ENCODE measurements around the gene RBCK1. TPM values are rescaled to one million over a fixed set of nuclear protein-coding genes. Genes with fewer than 3 reads are reported as not detected.

Gene RBCK1
- polyA plus RNA-seq, 2 donors = 58.6 to 86.6 TPM

GRCh38 chr20:461254-462198 lies 53.4 kb downstream of the RBCK1 start:
- Histone ChIP-seq H3K4me1 (ENCODE audit: control insufficient read depth in 2 of 2, insufficient read depth in 2 of 2, low read length in 1 of 2) (peaks cover 0 to 4% of the 10 kb centered on the region in 2 donors), H3K27me3 (ENCODE audit: control insufficient read depth in 1 of 2, insufficient read depth in 2 of 2, low read length in 2 of 2) (no peaks in the 10 kb centered on the region), H3K36me3 (ENCODE audit: control insufficient read depth in 2 of 2, insufficient read depth in 2 of 2, low read length in 1 of 2) (peaks cover 0 to 4% of the 10 kb centered on the region in 2 donors), H3K27ac (ENCODE audit: low read depth in 2 of 2, low read length in 1 of 2) (peak overlapping the region; percentile 90 to 93), H3K9me3 (ENCODE audit: control insufficient read depth in 2 of 2, insufficient read depth in 1 of 2, low read depth in 1 of 2, low read length in 1 of 2) (no peaks in the 10 kb centered on the region), H3K4me3 (ENCODE audit: low read depth in 1 of 2, low read length in 2 of 2) (peak overlapping the region; percentile 70 to 92)
- 8 to 10% methylated on average over 46 to 60 of the region's 60 CpGs for WGBS, 2 donors

- peaks cover 0 to 2% of the 10 kb centered on the region in 2 donors for H3K36me3 ChIP-seq (ENCODE audit: control insufficient read depth in 2 of 2, insufficient read depth in 2 of 2, low read length in 1 of 2)
- peak within 1 kb of the TSS; percentile 70 to 92 for H3K4me3 ChIP-seq (ENCODE audit: low read depth in 1 of 2, low read length in 2 of 2)
- WGBS, 2 donors = 0 to 1% methylated on average over 75 to 80 of the region's 80 CpGs
- H3K4me1 ChIP-seq (ENCODE audit: control insufficient read depth in 2 of 2, insufficient read depth in 2 of 2, low read length in 1 of 2) = peaks cover 0 to 4% of the 10 kb centered on the region in 2 donors
- H3K9me3 ChIP-seq (ENCODE audit: control insufficient read depth in 2 of 2, insufficient read depth in 1 of 2, low read depth in 1 of 2, low read length in 1 of 2) = no peaks in the 10 kb centered on the region
- H3K27ac ChIP-seq (ENCODE audit: low read depth in 2 of 2, low read length in 1 of 2) = peak within 1 kb of the TSS; percentile 90 to 93
- no peaks in the 10 kb centered on the region for H3K27me3 ChIP-seq (ENCODE audit: control insufficient read depth in 1 of 2, insufficient read depth in 2 of 2, low read length in 2 of 2)
Observed at GRCh38 chr20:462199-462991, 54.3 kb downstream of the RBCK1 start, which contains the start of gene TBC1D20. Gene TBC1D20 (minus strand): TSS chr20:462533. CDS start chr20:462405, 128 bp downstream.

DNA sequence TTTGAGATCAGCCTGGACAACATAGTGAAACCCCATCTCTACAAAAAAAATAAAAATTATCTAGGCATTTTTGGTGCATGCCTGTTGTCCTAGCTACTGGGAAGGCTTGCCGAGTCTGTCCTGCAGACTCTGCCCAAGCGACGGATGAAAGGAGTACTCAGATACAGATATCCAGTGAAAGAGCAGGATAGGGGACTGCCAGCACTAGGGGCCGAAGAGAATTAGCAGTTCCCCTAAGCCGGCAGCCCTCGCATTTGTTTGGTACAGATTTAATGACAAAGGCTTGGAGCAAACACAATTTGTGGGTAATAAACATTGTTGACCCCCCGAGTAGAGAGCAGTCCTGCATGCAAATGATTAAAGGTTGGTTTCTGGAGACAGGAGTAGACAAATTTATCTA lies 59.7 kb downstream of the RBCK1 start:
- Histone ChIP-seq H3K36me3 (ENCODE audit: control insufficient read depth in 2 of 2, insufficient read depth in 2 of 2, low read length in 1 of 2) (no peaks in the 10 kb centered on the region), H3K9me3 (ENCODE audit: control insufficient read depth in 2 of 2, insufficient read depth in 1 of 2, low read depth in 1 of 2, low read length in 1 of 2) (no peaks in the 10 kb centered on the region), H3K4me3 (ENCODE audit: low read depth in 1 of 2, low read length in 2 of 2) (no peak overlapping the region), H3K27me3 (ENCODE audit: control insufficient read depth in 1 of 2, insufficient read depth in 2 of 2, low read length in 2 of 2) (no peaks in the 10 kb centered on the region), H3K4me1 (ENCODE audit: control insufficient read depth in 2 of 2, insufficient read depth in 2 of 2, low read length in 1 of 2) (peaks cover 0 to 2% of the 10 kb centered on the region in 2 donors), H3K27ac (ENCODE audit: low read depth in 2 of 2, low read length in 1 of 2) (no peak overlapping the region)
- 89% methylated on average over 7 of the region's 7 CpGs for whole genome bisulfite sequencing, 2 donors

DNA sequence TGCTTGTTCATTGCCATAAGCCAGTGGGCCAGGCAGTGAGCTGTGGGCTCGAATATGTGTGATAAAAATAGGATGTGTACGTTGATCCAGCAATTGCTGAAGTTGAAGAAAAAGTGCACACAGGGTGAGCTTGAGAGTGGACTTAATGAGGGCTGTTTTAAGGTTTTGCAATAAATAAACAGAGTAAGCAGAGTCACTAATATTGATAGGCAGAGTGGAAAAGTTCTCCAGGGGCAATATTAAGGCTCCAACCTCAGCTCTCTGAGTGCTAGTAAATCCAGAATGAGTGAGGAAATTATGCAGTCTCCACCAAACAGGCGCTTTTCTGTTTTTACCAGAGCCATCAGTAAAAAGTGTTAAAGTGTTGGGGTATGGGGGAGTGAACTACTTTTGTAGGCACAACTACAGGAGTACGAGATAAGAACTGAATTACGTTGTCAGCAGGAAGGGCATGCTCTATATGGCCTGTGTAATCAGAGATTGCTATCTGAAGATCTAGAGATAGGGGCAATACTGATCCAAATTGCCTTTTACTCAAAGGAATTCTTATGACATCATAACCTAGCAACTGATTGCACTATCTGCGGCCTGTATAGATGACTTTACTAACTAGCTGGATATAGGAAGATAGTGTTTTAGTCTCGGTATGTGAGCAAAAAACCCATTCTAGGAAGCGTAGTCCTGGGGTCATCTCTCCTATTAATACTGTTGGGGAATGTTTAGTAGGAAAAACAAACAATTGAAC lies 61.8 kb downstream of the RBCK1 start:
- H3K27me3 ChIP-seq (ENCODE audit: control insufficient read depth in 1 of 2, insufficient read depth in 2 of 2, low read length in 2 of 2) = no peaks in the 10 kb centered on the region
- no peaks in the 10 kb centered on the region for H3K9me3 ChIP-seq (ENCODE audit: control insufficient read depth in 2 of 2, insufficient read depth in 1 of 2, low read depth in 1 of 2, low read length in 1 of 2)
- WGBS, 2 donors = 85 to 89% methylated on average over 8 of the region's 8 CpGs
- no peaks in the 10 kb centered on the region for H3K4me1 ChIP-seq (ENCODE audit: control insufficient read depth in 2 of 2, insufficient read depth in 2 of 2, low read length in 1 of 2)
- no peak overlapping the region for H3K27ac ChIP-seq (ENCODE audit: low read depth in 2 of 2, low read length in 1 of 2)
- no peak overlapping the region for H3K4me3 ChIP-seq (ENCODE audit: low read depth in 1 of 2, low read length in 2 of 2)
- no peaks in the 10 kb centered on the region for H3K36me3 ChIP-seq (ENCODE audit: control insufficient read depth in 2 of 2, insufficient read depth in 2 of 2, low read length in 1 of 2)

DNA sequence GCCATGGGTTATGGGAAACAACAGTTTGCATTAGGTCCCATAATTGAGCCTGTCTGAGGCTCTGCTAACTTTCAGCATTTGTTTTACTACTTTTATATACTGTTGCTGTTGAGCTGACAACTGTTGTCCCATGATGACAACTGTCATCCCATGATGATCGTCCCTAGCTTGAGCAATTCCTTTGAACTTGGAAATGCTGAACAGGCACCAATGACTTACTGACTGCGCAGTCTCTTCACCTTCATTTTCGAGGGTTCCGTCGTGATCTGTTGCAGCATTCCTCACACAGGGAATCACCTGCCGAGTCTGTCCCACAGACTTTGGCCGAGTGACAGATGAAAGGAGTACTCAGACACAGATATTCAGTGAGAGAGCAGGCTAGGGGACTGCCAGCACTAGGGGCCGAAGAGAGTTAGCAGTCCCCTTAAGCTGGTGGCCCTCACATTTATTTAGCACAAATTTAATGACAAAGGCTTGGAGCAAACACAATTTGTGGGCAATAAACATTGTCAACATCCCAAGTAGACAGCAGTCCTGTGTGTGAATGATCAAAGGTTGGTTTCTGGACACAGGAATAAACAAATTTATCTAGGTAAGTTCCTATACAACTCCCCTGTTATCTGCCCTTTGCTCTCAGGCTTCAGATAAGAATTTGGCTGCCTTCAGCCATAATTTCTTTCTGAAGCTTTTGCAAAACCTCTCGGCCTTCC lies 64.2 kb downstream of the RBCK1 start:
- Histone ChIP-seq H3K27me3 (ENCODE audit: control insufficient read depth in 1 of 2, insufficient read depth in 2 of 2, low read length in 2 of 2) (no peaks in the 10 kb centered on the region), H3K27ac (ENCODE audit: low read depth in 2 of 2, low read length in 1 of 2) (no peak overlapping the region), H3K9me3 (ENCODE audit: control insufficient read depth in 2 of 2, insufficient read depth in 1 of 2, low read depth in 1 of 2, low read length in 1 of 2) (no peaks in the 10 kb centered on the region), H3K4me1 (ENCODE audit: control insufficient read depth in 2 of 2, insufficient read depth in 2 of 2, low read length in 1 of 2) (no peaks in the 10 kb centered on the region), H3K36me3 (ENCODE audit: control insufficient read depth in 2 of 2, insufficient read depth in 2 of 2, low read length in 1 of 2) (no peaks in the 10 kb centered on the region), H3K4me3 (ENCODE audit: low read depth in 1 of 2, low read length in 2 of 2) (no peak overlapping the region)
- WGBS, 2 donors = 87 to 90% methylated on average over 9 of the region's 9 CpGs

GRCh38 chr20:472889-473292 lies 64.8 kb downstream of the RBCK1 start:
- no peaks in the 10 kb centered on the region for H3K27me3 ChIP-seq (ENCODE audit: control insufficient read depth in 1 of 2, insufficient read depth in 2 of 2, low read length in 2 of 2)
- H3K4me1 ChIP-seq (ENCODE audit: control insufficient read depth in 2 of 2, insufficient read depth in 2 of 2, low read length in 1 of 2) = no peaks in the 10 kb centered on the region
- WGBS, 2 donors = 92 to 93% methylated on average over 1 of the region's 1 CpG
- no peak overlapping the region for H3K27ac ChIP-seq (ENCODE audit: low read depth in 2 of 2, low read length in 1 of 2)
- H3K36me3 ChIP-seq (ENCODE audit: control insufficient read depth in 2 of 2, insufficient read depth in 2 of 2, low read length in 1 of 2) = peaks cover 0 to under 1% of the 10 kb centered on the region in 2 donors
- H3K4me3 ChIP-seq (ENCODE audit: low read depth in 1 of 2, low read length in 2 of 2) = no peak overlapping the region
- no peaks in the 10 kb centered on the region for H3K9me3 ChIP-seq (ENCODE audit: control insufficient read depth in 2 of 2, insufficient read depth in 1 of 2, low read depth in 1 of 2, low read length in 1 of 2)

GRCh38 chr20:474581-474980 lies 66.5 kb downstream of the RBCK1 start:
- no peaks in the 10 kb centered on the region for H3K4me1 ChIP-seq (ENCODE audit: control insufficient read depth in 2 of 2, insufficient read depth in 2 of 2, low read length in 1 of 2)
- H3K27me3 ChIP-seq (ENCODE audit: control insufficient read depth in 1 of 2, insufficient read depth in 2 of 2, low read length in 2 of 2) = no peaks in the 10 kb centered on the region
- H3K36me3 ChIP-seq (ENCODE audit: control insufficient read depth in 2 of 2, insufficient read depth in 2 of 2, low read length in 1 of 2) = peaks cover 4 to 5% of the 10 kb centered on the region in 2 donors
- 64 to 73% methylated on average over 2 of the region's 2 CpGs for WGBS, 2 donors
- no peak overlapping the region for H3K4me3 ChIP-seq (ENCODE audit: low read depth in 1 of 2, low read length in 2 of 2)
- H3K9me3 ChIP-seq (ENCODE audit: control insufficient read depth in 2 of 2, insufficient read depth in 1 of 2, low read depth in 1 of 2, low read length in 1 of 2) = no peaks in the 10 kb centered on the region
- no peak overlapping the region for H3K27ac ChIP-seq (ENCODE audit: low read depth in 2 of 2, low read length in 1 of 2)

DNA sequence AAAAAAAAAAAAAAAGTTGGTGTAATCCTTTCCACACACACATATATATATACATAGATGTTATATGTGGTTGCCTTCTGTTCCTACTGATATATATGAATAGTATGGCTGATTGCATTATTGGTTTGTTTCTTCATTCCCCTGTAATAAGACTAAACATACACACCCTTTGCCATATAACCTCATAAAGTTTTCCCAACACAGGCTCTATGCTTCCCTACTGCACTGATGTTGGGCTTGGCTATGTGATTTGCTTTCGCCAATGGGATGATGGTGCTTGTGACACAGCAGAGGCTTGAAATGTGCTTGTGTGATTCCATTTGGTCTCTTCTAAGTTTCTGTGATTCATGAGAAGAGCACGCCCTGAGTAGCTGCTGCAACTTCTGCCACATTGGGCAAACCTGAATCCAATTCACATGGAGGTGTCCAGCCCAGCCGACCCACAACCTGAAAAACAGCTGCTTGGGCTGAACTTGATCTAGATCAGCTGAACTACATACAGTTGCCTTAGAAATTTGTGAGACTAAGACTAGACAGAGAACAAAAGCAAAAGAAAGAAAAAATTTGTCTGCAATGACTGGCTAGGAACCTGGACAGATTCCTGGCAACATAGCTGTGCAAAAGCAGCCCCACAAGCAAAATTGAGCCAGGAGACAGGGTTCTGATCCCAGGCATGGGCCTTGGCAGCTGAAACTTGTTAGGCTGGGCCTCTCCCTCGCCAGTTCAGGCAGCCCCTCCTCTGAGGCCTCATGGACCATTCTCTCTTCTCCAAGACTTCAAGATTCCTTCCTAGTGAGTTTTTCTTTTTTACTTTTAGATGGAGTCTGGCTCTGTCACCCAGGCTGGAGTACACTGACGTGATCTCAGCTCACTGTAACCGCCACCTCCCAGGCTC lies 67.6 kb downstream of the RBCK1 start:
- Histone ChIP-seq H3K27ac (ENCODE audit: low read depth in 2 of 2, low read length in 1 of 2) (peak overlapping the region in 1 of 2 donors; percentile 61), H3K36me3 (ENCODE audit: control insufficient read depth in 2 of 2, insufficient read depth in 2 of 2, low read length in 1 of 2) (peaks cover 4 to 5% of the 10 kb centered on the region in 2 donors), H3K9me3 (ENCODE audit: control insufficient read depth in 2 of 2, insufficient read depth in 1 of 2, low read depth in 1 of 2, low read length in 1 of 2) (no peaks in the 10 kb centered on the region), H3K4me3 (ENCODE audit: low read depth in 1 of 2, low read length in 2 of 2) (no peak overlapping the region), H3K27me3 (ENCODE audit: control insufficient read depth in 1 of 2, insufficient read depth in 2 of 2, low read length in 2 of 2) (no peaks in the 10 kb centered on the region), H3K4me1 (ENCODE audit: control insufficient read depth in 2 of 2, insufficient read depth in 2 of 2, low read length in 1 of 2) (no peaks in the 10 kb centered on the region)
- 74 to 78% methylated on average over 6 of the region's 6 CpGs for WGBS, 2 donors
